ENCODE data around the gene CBLN2. TPM values are rescaled to one million over a fixed set of nuclear protein-coding genes. Genes with fewer than 3 reads are reported as not detected.

The CBLN2 gene
- total and polyA plus RNA-seq, 2 experiments from 2014 or later, result not detected

DNA sequence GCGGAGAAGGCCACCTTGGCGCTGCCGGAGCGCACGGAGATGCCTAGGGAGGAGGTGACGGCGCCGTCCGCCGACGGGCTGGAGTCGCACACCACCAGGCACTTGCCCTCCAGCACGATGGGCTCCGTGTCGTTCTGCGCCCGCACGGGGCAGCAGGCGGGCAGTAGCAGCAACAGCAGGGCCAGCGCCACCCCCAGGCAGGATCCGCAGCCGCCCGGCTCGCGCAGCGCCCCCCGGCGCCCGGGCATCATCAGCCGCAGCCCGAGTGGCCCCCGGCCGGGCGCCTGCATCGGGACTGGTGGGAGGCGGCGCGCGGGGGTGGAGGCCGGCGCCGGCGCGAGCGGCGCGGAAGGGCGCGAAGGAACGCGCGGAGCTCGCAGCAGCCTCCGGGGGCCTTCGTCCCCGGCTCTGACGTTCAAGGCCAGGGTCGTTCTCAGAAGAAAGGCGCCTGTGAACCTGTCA is 2.2 kb downstream of the CBLN2 start:
- Histone ChIP-seq H4K20me1 (replicated peaks; ENCODE audit: insufficient read depth) (no peaks in the 10 kb centered on the region), H3K79me2 (replicated peaks; ENCODE audit: insufficient read depth) (no peaks in the 10 kb centered on the region), H3K27me3 (ENCODE audit: insufficient read depth) (peaks cover 58% of the 10 kb centered on the region), H3K4me3 (peak overlapping the region; percentile 38), H3K4me2 (no peak overlapping the region; the same call in 1 of the 2 replicates), H2AFZ (no peak overlapping the region), H3K4me1 (ENCODE audit: insufficient read depth) (no peaks in the 10 kb centered on the region), H3K27ac (ENCODE audit: low read depth) (no peak overlapping the region), H3F3A (replicated peaks; ENCODE audit: low read depth) (no peaks in the 10 kb centered on the region), H3K36me3 (ENCODE audit: insufficient read depth) (peaks cover 6% of the 10 kb centered on the region; the same call in 1 of the 2 replicates), H3K9me2 (ENCODE audit: insufficient read depth) (no peaks in the 10 kb centered on the region)
- DNase-seq (ENCODE audit: low spot score) (peak; percentile 47), ATAC-seq (peak; percentile 74)
- no peak overlapping the region for H3K4me3 Mint-ChIP-seq
- peaks cover 84% of the 10 kb centered on the region for H3K9me3 Mint-ChIP-seq
- TF ChIP-seq, protein P1, sequence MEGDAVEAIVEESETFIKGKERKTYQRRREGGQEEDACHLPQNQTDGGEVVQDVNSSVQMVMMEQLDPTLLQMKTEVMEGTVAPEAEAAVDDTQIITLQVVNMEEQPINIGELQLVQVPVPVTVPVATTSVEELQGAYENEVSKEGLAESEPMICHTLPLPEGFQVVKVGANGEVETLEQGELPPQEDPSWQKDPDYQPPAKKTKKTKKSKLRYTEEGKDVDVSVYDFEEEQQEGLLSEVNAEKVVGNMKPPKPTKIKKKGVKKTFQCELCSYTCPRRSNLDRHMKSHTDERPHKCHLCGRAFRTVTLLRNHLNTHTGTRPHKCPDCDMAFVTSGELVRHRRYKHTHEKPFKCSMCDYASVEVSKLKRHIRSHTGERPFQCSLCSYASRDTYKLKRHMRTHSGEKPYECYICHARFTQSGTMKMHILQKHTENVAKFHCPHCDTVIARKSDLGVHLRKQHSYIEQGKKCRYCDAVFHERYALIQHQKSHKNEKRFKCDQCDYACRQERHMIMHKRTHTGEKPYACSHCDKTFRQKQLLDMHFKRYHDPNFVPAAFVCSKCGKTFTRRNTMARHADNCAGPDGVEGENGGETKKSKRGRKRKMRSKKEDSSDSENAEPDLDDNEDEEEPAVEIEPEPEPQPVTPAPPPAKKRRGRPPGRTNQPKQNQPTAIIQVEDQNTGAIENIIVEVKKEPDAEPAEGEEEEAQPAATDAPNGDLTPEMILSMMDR (conservative IDR thresholded peaks at IDR 0.05; ENCODE audit: low read depth in 2 of 2), result peak in 1 of 2 experiments; percentile 51; a peak in 2 of 4 replicates
- TF ChIP-seq, protein P2, sequence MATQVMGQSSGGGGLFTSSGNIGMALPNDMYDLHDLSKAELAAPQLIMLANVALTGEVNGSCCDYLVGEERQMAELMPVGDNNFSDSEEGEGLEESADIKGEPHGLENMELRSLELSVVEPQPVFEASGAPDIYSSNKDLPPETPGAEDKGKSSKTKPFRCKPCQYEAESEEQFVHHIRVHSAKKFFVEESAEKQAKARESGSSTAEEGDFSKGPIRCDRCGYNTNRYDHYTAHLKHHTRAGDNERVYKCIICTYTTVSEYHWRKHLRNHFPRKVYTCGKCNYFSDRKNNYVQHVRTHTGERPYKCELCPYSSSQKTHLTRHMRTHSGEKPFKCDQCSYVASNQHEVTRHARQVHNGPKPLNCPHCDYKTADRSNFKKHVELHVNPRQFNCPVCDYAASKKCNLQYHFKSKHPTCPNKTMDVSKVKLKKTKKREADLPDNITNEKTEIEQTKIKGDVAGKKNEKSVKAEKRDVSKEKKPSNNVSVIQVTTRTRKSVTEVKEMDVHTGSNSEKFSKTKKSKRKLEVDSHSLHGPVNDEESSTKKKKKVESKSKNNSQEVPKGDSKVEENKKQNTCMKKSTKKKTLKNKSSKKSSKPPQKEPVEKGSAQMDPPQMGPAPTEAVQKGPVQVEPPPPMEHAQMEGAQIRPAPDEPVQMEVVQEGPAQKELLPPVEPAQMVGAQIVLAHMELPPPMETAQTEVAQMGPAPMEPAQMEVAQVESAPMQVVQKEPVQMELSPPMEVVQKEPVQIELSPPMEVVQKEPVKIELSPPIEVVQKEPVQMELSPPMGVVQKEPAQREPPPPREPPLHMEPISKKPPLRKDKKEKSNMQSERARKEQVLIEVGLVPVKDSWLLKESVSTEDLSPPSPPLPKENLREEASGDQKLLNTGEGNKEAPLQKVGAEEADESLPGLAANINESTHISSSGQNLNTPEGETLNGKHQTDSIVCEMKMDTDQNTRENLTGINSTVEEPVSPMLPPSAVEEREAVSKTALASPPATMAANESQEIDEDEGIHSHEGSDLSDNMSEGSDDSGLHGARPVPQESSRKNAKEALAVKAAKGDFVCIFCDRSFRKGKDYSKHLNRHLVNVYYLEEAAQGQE (IDR thresholded peaks at IDR 0.05; ENCODE audit: unreplicated experiment), result no peak
- H3K27me3 Mint-ChIP-seq (ENCODE audit: insufficient read depth, low read depth, poor library complexity), result peaks cover 11% of the 10 kb centered on the region
- H3K4me1 Mint-ChIP-seq, result no peaks in the 10 kb centered on the region
- no peak overlapping the region for H3K27ac Mint-ChIP-seq
- peaks cover 27% of the 10 kb centered on the region for H3K36me3 Mint-ChIP-seq (ENCODE audit: low read depth)

DNA sequence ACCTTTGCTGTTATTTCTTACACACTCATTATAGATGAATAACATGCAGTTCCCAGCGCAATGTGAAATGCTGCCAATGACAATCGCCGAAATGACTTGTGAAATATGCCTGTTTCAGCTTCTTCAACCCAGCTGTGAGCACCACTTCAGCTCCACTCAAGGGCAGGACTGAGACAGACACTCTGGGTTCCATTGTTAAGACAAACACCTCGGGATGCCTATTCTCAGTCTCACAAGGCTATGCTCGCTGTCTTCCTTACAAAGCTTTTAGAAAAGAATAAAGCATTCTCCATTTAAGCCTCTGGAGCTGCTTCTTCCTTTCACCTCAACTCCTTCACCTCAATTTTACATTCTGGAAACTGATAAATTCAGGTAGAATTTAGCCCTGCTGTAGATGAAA is 4.2 kb downstream of the CBLN2 start:
- H3K36me3 ChIP-seq (ENCODE audit: insufficient read depth), result peaks cover 6% of the 10 kb centered on the region; the same call in 1 of the 2 replicates
- Mint-ChIP-seq H3K9me3 (peaks cover 87% of the 10 kb centered on the region), H3K4me3 (no peak overlapping the region), H3K36me3 (ENCODE audit: low read depth) (peaks cover 32% of the 10 kb centered on the region), H3K27ac (no peak overlapping the region), H3K27me3 (ENCODE audit: insufficient read depth, low read depth, poor library complexity) (peaks cover 11% of the 10 kb centered on the region), H3K4me1 (no peaks in the 10 kb centered on the region)
- no peak overlapping the region for H2AFZ ChIP-seq
- no peaks in the 10 kb centered on the region for H3K9me2 ChIP-seq (ENCODE audit: insufficient read depth)
- no peak overlapping the region for H3K4me3 ChIP-seq
- DNase-seq (ENCODE audit: low spot score) (no peak), ATAC-seq (no peak)
- H3K27me3 ChIP-seq (ENCODE audit: insufficient read depth), result peaks cover 51% of the 10 kb centered on the region
- no peaks in the 10 kb centered on the region for H3K4me1 ChIP-seq (ENCODE audit: insufficient read depth)
- no peak overlapping the region for H3K27ac ChIP-seq (ENCODE audit: low read depth)
- H3F3A ChIP-seq (replicated peaks; ENCODE audit: low read depth), result no peaks in the 10 kb centered on the region
- no peak overlapping the region for H3K4me2 ChIP-seq
- no peaks in the 10 kb centered on the region for H4K20me1 ChIP-seq (replicated peaks; ENCODE audit: insufficient read depth)
- H3K79me2 ChIP-seq (replicated peaks; ENCODE audit: insufficient read depth), result no peaks in the 10 kb centered on the region
- TF ChIP-seq, protein P3, sequence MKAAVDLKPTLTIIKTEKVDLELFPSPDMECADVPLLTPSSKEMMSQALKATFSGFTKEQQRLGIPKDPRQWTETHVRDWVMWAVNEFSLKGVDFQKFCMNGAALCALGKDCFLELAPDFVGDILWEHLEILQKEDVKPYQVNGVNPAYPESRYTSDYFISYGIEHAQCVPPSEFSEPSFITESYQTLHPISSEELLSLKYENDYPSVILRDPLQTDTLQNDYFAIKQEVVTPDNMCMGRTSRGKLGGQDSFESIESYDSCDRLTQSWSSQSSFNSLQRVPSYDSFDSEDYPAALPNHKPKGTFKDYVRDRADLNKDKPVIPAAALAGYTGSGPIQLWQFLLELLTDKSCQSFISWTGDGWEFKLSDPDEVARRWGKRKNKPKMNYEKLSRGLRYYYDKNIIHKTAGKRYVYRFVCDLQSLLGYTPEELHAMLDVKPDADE (IDR thresholded peaks at IDR 0.05), result no peak
- no peak for TF ChIP-seq EZH2 (IDR thresholded peaks at IDR 0.05; ENCODE audit: low read depth, unreplicated experiment)
- no peak for TF ChIP-seq NANOG (IDR thresholded peaks at IDR 0.05; ENCODE audit: borderline replicate concordance)
- TF ChIP-seq, protein P1 (conservative IDR thresholded peaks at IDR 0.05; ENCODE audit: low read depth in 2 of 2), result no peak
- TF ChIP-seq STAT1 (IDR thresholded peaks at IDR 0.05; ENCODE audit: unreplicated experiment), result no peak

All from GM23338 (cell line).